GM12865 (cell line): Measurements from ENCODE around the gene HOXD10.

Experiments
- DNase-seq: peaks from one replicate; pipeline ENCODE4 v3.0.0; 2010; ENCODE audit warnings: low read depth
- H3K4me3 ChIP-seq: 2 replicates; pipeline ENCODE4 v1.5.1; 2011; ENCODE audit warnings: mild to moderate bottlenecking, low read depth, low read length, control low read depth
- CTCF ChIP-seq: IDR thresholded peaks from 2 replicates; pipeline ENCODE4 v1.5.1; 2011; ENCODE audit warnings: low read length, control low read depth, low read depth, inconsistent platforms; ENCODE audit not compliant: insufficient read depth; ENCODE audit errors: missing control alignments

The HOXD10 gene

GRCh38 chr2:176124947-176125771 is 8.6 kb downstream of the HOXD10 start:
- TF ChIP-seq CTCF: no peak
- no peak for DNase-seq
- H3K4me3 ChIP-seq: no peak overlapping the region

- no peak overlapping the region for H3K4me3 ChIP-seq
- no peak for DNase-seq
- TF ChIP-seq CTCF: no peak
These were observed 9.1 kb downstream of the HOXD10 start for GRCh38 chr2:176125772-176126054.

GRCh38 chr2:176126929-176127773 is 10.6 kb downstream of the HOXD10 start:
- DNase-seq: peak; percentile 61
- peak; percentile 63 for TF ChIP-seq CTCF
- H3K4me3 ChIP-seq: no peak overlapping the region

DNA sequence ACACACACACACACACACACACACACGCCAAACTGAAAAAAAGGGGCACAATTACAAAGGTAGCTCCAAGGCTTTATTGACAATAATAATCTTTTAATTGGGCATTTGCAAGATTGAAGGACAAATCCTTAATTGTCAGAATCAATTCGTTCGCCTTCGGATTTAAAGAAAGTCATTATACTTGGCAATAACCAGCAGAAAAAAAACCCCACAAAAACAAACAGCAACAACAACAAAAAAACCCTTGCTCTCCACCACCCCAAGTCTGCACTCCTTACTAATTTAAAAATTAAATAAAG is 11.1 kb downstream of the HOXD10 start:
- H3K4me3 ChIP-seq: no peak overlapping the region
- DNase-seq: no peak
- TF ChIP-seq CTCF: no peak

DNA sequence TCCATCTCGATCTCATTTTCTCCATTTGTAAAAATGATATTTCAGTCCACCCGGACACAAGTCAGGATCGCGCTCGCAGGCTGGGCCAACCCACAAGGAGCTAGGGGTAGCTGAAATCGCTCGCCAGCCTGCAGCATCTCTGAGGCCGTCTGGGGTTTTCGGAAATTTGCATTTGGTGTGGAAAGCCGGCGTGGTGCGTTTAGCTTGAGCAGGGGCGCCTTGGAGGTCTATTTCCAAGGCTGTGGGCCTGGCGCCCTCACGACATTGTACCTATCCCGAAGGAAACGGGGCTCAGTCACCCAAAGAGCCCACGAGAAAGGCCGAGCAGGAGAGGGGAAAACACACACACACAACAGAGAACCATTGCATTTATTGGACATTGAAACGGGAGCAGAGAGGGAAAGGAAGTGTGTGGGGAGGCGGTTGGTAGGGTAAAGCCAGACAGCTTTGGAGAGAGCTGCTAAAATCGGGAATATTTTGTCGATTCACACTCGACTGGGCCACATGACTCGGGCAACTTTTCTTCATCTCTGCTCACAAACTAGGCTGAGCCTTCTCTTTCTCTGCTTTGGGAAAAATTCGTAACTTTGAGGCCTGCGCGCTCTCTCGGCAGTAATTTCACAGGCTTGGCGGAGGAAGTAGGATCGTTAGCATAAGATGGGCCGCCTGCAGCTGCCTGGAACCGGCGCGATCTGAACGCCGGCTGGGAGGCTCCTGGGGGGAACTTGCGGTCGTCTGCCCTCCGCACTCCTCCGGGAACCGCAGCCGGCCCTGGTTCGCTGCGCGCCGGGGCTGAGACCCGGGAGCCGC is 11.8 kb downstream of the HOXD10 start:
- no peak overlapping the region for H3K4me3 ChIP-seq
- DNase-seq: no peak

More for the DNA sequence above, 11.8 kb downstream of the HOXD10 start:
- no peak for TF ChIP-seq CTCF
